Measurements from ENCODE around the gene ZNF346.
A peak's percentile ranks its signal among the peaks of the same experiment; 100 is the strongest.

ZNF346 gene

GRCh38 chr5:177097016-177097985 lies 74.8 kb downstream of the ZNF346 start:
- H3K9ac ChIP-seq: no peak overlapping the region
- H3K27ac ChIP-seq: no peak overlapping the region
- peak overlapping the region; percentile 83 for H3K4me2 ChIP-seq
- H3K36me3 ChIP-seq: no peaks in the 10 kb centered on the region
- peaks cover 46% of the 10 kb centered on the region for H3K4me1 ChIP-seq
- TF ChIP-seq Cebpa-rat (IDR thresholded peaks at IDR 0.05): no peak
- no peaks in the 10 kb centered on the region for H4K20me1 ChIP-seq
- H3K4me3 ChIP-seq: no peak overlapping the region
- peaks cover 9% of the 10 kb centered on the region; the same call in 1 of the 2 replicates for H3K27me3 ChIP-seq
- H3K9me3 ChIP-seq: no peaks in the 10 kb centered on the region

GRCh38 chr5:177098120-177098469 lies 75.6 kb downstream of the ZNF346 start:
- peak overlapping the region; percentile 83 for H3K4me2 ChIP-seq
- TF ChIP-seq Cebpa-rat (IDR thresholded peaks at IDR 0.05): no peak

DNA sequence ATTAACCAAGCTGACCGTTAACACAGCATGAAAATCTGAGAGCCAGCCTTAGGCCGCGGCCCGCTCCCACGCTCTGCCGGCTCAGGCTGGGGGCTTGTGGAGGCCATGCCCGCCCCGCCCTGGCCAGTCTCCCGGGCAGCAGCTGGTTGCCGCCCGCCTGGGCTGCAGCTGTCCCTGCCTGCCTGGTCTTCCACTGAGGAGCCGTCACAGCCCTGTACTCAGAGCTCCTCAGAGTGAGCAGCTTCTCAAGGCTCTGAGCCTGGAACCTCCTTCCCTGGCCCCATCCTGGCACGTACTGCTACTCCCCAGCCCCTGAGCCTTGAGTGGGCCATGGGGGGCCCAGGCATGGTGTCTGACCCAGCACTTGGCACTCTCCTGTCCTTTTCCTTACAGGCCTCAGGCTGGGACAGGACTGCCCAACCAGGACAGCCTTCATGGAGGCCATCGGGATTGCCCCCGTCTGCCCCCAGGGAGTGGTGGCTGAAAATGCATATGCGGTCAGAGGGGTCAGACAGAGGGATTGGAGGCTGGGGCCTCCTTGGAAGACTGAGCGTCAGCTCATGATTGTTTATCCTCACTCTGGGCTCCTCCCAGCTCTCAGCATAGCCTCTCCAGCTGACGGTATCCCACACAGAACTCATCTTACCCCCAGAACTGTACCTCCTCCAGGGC lies 76.1 kb downstream of the ZNF346 start:
- Histone ChIP-seq H3K27me3 (peaks cover 9% of the 10 kb centered on the region; the same call in 1 of the 2 replicates), H3K36me3 (no peaks in the 10 kb centered on the region), H3K27ac (peak overlapping the region; percentile 75), H3K9ac (peak overlapping the region; percentile 65), H3K9me3 (no peaks in the 10 kb centered on the region), H3K4me2 (peak overlapping the region; percentile 83), H3K4me1 (peaks cover 46% of the 10 kb centered on the region), H4K20me1 (no peaks in the 10 kb centered on the region), H3K4me3 (no peak overlapping the region)
- no peak for TF ChIP-seq Cebpa-rat (IDR thresholded peaks at IDR 0.05)

More at GRCh38 chr5:177098120-177098469, 75.6 kb downstream of the ZNF346 start:
- H3K9ac ChIP-seq: peak overlapping the region; percentile 65; the same call in 1 of the 2 replicates
- H3K27ac ChIP-seq: peak overlapping the region; percentile 75; the same call in 1 of the 2 replicates
- H3K4me1 ChIP-seq: peaks cover 46% of the 10 kb centered on the region
- H3K9me3 ChIP-seq: no peaks in the 10 kb centered on the region
- peaks cover 9% of the 10 kb centered on the region; the same call in 1 of the 2 replicates for H3K27me3 ChIP-seq
- no peaks in the 10 kb centered on the region for H4K20me1 ChIP-seq
- H3K36me3 ChIP-seq: no peaks in the 10 kb centered on the region
- H3K4me3 ChIP-seq: no peak overlapping the region

DNA sequence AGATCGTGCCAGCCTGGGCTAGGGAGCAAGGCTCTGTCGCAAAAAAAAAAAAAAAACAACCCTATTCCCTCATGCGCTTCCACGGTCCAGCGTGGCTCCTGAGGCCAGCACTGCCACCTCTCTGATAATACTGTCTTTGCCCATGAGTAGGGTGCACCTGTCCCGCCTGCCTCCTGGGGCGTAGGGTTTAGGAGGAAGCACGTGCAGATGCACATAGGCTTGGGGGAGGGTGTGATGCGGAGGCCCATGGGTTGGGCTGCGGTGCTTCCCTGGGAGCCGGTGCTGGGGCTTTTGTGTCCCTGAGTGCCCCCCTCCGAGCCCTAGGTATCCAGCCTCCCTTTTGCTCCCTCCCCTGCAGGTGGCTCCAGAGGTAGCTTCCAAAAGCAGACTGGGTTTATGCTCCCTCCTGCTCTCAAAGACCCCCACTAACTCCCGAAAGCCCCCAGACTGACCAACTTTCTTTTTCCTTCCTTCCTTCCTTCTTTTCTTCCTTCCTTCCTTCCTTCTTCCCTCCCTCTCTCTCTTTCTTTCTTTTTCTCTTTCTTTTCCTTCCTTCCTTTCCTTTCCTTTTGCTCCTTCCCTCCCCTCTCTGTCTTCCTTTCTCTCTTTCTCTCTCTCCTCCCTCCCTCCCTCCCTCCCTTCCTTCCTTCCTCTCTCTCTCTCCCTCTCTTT lies 77.1 kb downstream of the ZNF346 start:
- Histone ChIP-seq H3K9ac (no peak overlapping the region), H4K20me1 (no peaks in the 10 kb centered on the region), H3K27ac (no peak overlapping the region), H3K4me3 (no peak overlapping the region), H3K36me3 (no peaks in the 10 kb centered on the region), H3K4me1 (peaks cover 43% of the 10 kb centered on the region), H3K4me2 (peak overlapping the region; percentile 83), H3K27me3 (peaks cover 9% of the 10 kb centered on the region; the same call in 1 of the 2 replicates), H3K9me3 (no peaks in the 10 kb centered on the region)
- no peak for TF ChIP-seq Cebpa-rat (IDR thresholded peaks at IDR 0.05)

DNA sequence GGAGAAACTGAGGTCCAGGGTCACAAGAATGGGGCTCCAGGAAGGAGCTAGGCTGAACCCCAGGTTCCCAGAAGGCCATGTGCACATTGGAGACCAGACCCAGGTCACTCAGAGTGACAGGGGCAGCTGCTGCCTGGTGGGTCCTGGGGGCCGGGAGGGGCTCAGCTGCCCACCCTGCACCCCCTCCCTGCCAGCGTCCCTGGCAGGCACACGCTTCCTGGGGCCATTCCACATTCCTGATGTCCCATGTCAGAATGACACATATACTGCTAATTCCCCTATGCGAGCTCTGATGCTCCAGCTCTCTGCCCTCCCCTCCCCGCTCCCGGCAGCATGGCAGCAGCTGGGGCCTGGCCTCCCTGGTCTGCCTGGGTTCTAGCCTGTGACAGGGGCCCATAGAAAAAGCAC lies 78.2 kb downstream of the ZNF346 start:
- H3K4me2 ChIP-seq: peak overlapping the region; percentile 51; the same call in 1 of the 2 replicates
- H3K9me3 ChIP-seq: no peaks in the 10 kb centered on the region
- H3K27ac ChIP-seq: no peak overlapping the region
- no peaks in the 10 kb centered on the region for H3K36me3 ChIP-seq
- no peak overlapping the region for H3K9ac ChIP-seq
- H3K4me1 ChIP-seq: peaks cover 32% of the 10 kb centered on the region
- H3K27me3 ChIP-seq: peaks cover 9% of the 10 kb centered on the region; the same call in 1 of the 2 replicates
- TF ChIP-seq Cebpa-rat (IDR thresholded peaks at IDR 0.05): no peak
- H4K20me1 ChIP-seq: no peaks in the 10 kb centered on the region
- H3K4me3 ChIP-seq: no peak overlapping the region

DNA sequence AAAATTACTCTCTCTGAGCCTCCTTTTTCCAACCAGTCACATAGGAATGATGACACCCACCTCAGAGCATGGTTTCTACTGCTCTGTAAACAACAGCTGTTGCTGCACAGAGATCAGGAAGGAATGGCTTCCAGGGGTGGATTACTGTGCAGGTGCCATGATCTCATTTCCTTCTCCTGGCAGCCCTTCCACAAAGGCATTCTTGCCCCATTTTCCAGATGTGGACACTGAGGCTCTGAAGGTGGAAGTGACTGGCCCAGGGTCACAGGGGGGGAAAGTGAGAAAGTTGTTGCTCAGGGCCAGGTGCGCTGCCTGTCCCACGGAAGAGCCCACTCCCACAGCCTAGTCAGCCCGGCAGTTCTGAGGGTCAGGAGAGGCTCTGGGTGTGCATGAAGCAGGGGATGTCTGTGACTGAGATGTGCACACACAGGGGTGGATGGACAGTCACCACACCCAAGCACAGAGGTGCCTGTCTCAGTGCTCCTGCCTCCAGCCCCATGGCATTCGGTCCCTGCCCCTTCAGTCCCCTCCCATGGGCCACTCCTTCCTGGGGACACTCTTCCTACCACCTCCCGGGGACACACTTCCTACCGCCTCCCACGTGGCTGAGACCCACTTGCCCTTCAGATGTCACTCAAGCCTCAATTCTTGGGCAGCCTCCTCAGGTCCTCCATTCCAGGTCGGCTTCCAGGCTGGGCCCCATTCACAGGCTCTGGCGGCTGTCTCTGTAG lies 81.2 kb downstream of the ZNF346 start:
- peaks cover 6% of the 10 kb centered on the region; the same call in 1 of the 2 replicates for H3K27me3 ChIP-seq
- no peak overlapping the region for H3K27ac ChIP-seq
- H3K4me2 ChIP-seq: no peak overlapping the region
- no peaks in the 10 kb centered on the region for H4K20me1 ChIP-seq
- no peak overlapping the region for H3K9ac ChIP-seq
- no peaks in the 10 kb centered on the region for H3K36me3 ChIP-seq
- H3K4me3 ChIP-seq: no peak overlapping the region
- no peaks in the 10 kb centered on the region for H3K9me3 ChIP-seq
- no peak for TF ChIP-seq Cebpa-rat (IDR thresholded peaks at IDR 0.05)
- H3K4me1 ChIP-seq: peaks cover 20% of the 10 kb centered on the region

DNA sequence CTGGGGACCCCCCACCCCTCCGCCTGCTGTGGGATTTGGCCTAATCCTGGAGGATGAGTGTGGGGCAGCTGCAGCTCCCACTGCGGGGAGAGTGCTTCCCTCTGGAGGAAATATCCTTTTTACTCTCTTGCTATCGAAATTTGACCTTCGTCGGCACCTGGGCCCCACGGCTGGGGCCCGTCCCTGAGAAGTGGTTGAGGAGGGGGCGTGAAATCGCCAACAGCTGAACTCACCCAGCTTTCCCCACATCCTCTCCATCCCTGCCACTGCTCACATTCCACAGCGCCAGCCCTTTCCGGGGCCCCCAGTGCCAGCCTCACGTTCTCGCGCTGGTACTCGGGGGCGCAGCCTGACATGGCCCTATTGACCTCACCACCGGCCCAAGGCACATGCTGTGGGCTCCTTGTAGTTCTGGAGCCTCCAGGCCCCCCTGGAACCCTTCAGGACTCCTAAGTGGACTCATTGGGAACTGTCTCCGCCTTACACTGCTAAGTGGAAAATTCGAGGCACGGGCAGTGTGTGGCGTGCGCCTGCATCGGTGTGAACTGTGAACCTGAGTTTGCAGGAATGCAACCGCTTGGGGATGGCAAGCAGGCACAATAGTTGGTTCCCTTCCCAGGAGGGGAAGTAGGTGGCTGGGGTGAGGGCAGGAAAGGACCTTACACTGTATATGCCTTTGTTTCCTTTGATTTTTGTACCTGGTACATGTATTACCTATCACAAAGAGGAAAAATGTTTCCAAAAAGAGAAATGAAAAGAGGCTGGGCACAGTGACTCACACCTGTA lies 83.4 kb downstream of the ZNF346 start:
- no peaks in the 10 kb centered on the region for H3K9me3 ChIP-seq

GRCh38 chr5:177107159-177107558 lies 84.7 kb downstream of the ZNF346 start:
- H3K4me1 ChIP-seq: no peaks in the 10 kb centered on the region
- TF ChIP-seq Cebpa-rat (IDR thresholded peaks at IDR 0.05): no peak
- no peak overlapping the region for H3K27ac ChIP-seq
- H3K4me2 ChIP-seq: no peak overlapping the region
- no peak overlapping the region for H3K9ac ChIP-seq
- no peaks in the 10 kb centered on the region for H3K36me3 ChIP-seq
- no peaks in the 10 kb centered on the region for H3K27me3 ChIP-seq
- H3K9me3 ChIP-seq: no peaks in the 10 kb centered on the region
- no peaks in the 10 kb centered on the region for H4K20me1 ChIP-seq
- no peak overlapping the region for H3K4me3 ChIP-seq

More for the DNA sequence above, 83.4 kb downstream of the ZNF346 start:
- Histone ChIP-seq H3K9ac (no peak overlapping the region), H3K4me2 (no peak overlapping the region), H3K36me3 (no peaks in the 10 kb centered on the region), H3K4me1 (no peaks in the 10 kb centered on the region), H3K27ac (no peak overlapping the region), H3K4me3 (no peak overlapping the region), H3K27me3 (no peaks in the 10 kb centered on the region), H4K20me1 (no peaks in the 10 kb centered on the region)
- TF ChIP-seq Cebpa-rat (IDR thresholded peaks at IDR 0.05): no peak
